Esophagus muscularis mucosa (tissue), 4 donors: ENCODE measurements around the gene GLI3. TPM values are rescaled to one million over a fixed set of nuclear protein-coding genes. Genes with fewer than 3 reads are reported as not detected.

Experiments
- DNase-seq: peaks from one replicate; pipeline ENCODE4 v3.0.0-alpha.2; 2017; ENCODE audit errors: extremely low spot score
- H3K27ac ChIP-seq, 4 donors: fragments of 200-600 bp; sonication (generic); replicated peaks in 1 of 4; 1 replicate in 3 of 4; 2 replicates in 1 of 4; pipeline ENCODE4 v1.5.1; 2016 to 2019; ENCODE audit warnings: mild to moderate bottlenecking in 1 of 4
- H3K27me3 ChIP-seq, 4 donors: fragments of 200-600 bp; sonication (generic); one replicate each; pipeline versions ENCODE4 v1.5.1 to v1.6.0; 2016 to 2019
- H3K36me3 ChIP-seq, 4 donors: fragments of 200-600 bp; sonication (generic); one replicate each; pipeline ENCODE4 v1.5.1; 2016 to 2019
- H3K4me1 ChIP-seq, 4 donors: fragments of 200-600 bp; sonication (generic); one replicate each; pipeline ENCODE4 v1.5.1; 2016 to 2019
- H3K4me3 ChIP-seq, 4 donors: fragments of 200-600 bp; sonication (generic); 1 replicate in 2 of 4; 2 replicates in 2 of 4; pipeline ENCODE4 v1.5.1; 2016 to 2019; ENCODE audit warnings: mild to moderate bottlenecking in 4 of 4, moderate library complexity in 1 of 4
- H3K9me3 ChIP-seq, 4 donors: fragments of 200-600 bp; sonication (generic); 1 replicate in 3 of 4; 2 replicates in 1 of 4; pipeline ENCODE4 v1.5.1; 2016 to 2019
- EP300 ChIP-seq: sonication (generic); formaldehyde crosslinking; IDR thresholded peaks from one replicate; pipeline ENCODE4 v1.6.1; 2017; ENCODE audit warnings: antibody characterized with exemption
- POLR2A ChIP-seq: fragments of 450-650 bp; IDR thresholded peaks from one replicate; pipeline ENCODE4 v1.6.1; 2017; ENCODE audit warnings: antibody characterized with exemption, moderate library complexity, mild to moderate bottlenecking, low read depth
- POLR2AphosphoS5 ChIP-seq, 2 donors: sonication (generic); formaldehyde crosslinking; IDR thresholded peaks; one replicate each; pipeline ENCODE4 v1.6.1; 2017; ENCODE audit warnings: antibody characterized with exemption in 2 of 2
- WGBS: methylation state at CpG from one replicate; pipeline ENCODE4 v1.1.5; 2018; 5-methylcytosine and 5-hydroxymethylcytosine counted together
- intact Hi-C: fragments of 100-400 bp; cut with DNase I; formaldehyde crosslinking; loops from one replicate; pipeline ENCODE4 v1.15.1; 2023
- total RNA-seq, 4 donors: library from RNA; depleted of rRNA; stranded (reverse); fragments of >200 nt; gene quantifications; one replicate each; pipeline versions ENCODE4 v1.1.0 to v1.2.1, GENCODE V29; 2016
- TF ChIP-seq, protein P1 (sequence below), 3 experiments: fragments of 200-600 bp in 2 of 3; fragments of 450-650 bp in 1 of 3; sonication (generic) in 2 of 3; IDR thresholded peaks; one replicate each; pipeline ENCODE4 v1.5.1; 2017 to 2019; ENCODE audit warnings: antibody characterized with exemption in 3 of 3, mild to moderate bottlenecking in 2 of 3, moderate library complexity in 1 of 3

GLI3 gene
- total RNA-seq, 4 donors from 2014 or later: 11.7 to 17.8 (median 13.3) TPM

- Histone ChIP-seq H3K27me3 (no peaks in the 10 kb centered on the region), H3K36me3 (no peaks in the 10 kb centered on the region), H3K4me1 (no peaks in the 10 kb centered on the region), H3K9me3 (no peaks in the 10 kb centered on the region), H3K4me3 (no peak overlapping the region), H3K27ac (no peak overlapping the region)
- intact Hi-C loops: loop anchor here (10.0 kb wide), 1 partner anchor 182 kb away; no protein-coding TSS in a partner anchor
- TF ChIP-seq POLR2AphosphoS5 (IDR thresholded peaks at IDR 0.05): no peak
- no peak for TF ChIP-seq EP300
- TF ChIP-seq, protein P1, sequence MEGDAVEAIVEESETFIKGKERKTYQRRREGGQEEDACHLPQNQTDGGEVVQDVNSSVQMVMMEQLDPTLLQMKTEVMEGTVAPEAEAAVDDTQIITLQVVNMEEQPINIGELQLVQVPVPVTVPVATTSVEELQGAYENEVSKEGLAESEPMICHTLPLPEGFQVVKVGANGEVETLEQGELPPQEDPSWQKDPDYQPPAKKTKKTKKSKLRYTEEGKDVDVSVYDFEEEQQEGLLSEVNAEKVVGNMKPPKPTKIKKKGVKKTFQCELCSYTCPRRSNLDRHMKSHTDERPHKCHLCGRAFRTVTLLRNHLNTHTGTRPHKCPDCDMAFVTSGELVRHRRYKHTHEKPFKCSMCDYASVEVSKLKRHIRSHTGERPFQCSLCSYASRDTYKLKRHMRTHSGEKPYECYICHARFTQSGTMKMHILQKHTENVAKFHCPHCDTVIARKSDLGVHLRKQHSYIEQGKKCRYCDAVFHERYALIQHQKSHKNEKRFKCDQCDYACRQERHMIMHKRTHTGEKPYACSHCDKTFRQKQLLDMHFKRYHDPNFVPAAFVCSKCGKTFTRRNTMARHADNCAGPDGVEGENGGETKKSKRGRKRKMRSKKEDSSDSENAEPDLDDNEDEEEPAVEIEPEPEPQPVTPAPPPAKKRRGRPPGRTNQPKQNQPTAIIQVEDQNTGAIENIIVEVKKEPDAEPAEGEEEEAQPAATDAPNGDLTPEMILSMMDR (IDR thresholded peaks at IDR 0.05): peak; percentile 12 to 38 (median 20)
- TF ChIP-seq POLR2A: no peak
- 89% methylated on average over 3 of the region's 3 CpGs for WGBS
- DNase-seq: no peak
Measured at GRCh38 chr7:42272793-42273665, 36.0 kb upstream of the GLI3 start.

DNA sequence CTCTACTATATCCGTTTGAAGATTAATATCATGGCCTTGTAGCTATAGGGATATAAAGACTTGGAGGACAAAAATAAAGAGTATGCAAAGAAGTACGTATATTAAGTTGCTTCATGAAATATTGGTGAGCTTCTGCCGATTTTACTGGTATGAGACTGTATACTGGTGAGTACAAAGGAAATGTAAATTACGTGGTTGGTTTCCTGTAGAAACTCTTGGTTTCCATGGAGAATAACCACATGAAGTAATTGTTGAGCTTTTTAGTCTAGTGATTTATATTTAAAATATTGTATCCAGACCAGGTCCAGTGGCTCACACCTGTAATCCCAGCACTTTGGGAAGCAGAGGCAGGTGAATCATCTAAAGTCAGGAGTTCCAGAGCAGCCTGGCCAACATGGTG is 32.2 kb upstream of the GLI3 start:
- Histone ChIP-seq H3K9me3 (no peaks in the 10 kb centered on the region), H3K27me3 (no peaks in the 10 kb centered on the region), H3K27ac (no peak overlapping the region), H3K4me1 (no peaks in the 10 kb centered on the region), H3K36me3 (no peaks in the 10 kb centered on the region), H3K4me3 (no peak overlapping the region)
- DNase-seq: no peak
- TF ChIP-seq EP300 (no peak), POLR2A (no peak), POLR2AphosphoS5 (IDR thresholded peaks at IDR 0.05) (no peak)
- TF ChIP-seq, protein P1 (IDR thresholded peaks at IDR 0.05): no peak
- WGBS: 70% methylated on average over 4 of the region's 4 CpGs
- intact Hi-C loops: no loop called here

DNA sequence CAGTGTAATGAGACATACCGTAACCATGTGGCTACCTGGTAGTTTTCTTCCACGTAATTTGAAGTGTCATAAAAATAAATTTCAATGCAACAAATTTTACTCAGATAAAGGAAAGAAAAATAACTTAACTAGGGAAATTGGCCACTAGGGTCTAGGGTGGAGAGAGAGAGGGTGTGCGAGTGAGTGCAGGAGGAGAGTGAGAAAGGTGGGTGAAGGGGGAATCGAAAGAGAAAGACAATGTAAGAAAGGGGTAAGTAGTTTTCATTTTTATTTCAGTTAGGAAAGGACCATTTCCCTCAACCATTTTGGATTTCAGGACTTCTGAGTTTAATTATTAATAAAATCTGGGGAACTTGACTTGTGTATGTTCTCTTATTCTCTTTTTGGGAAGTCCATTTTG is 27.7 kb upstream of the GLI3 start:
- Histone ChIP-seq H3K27ac (no peak overlapping the region), H3K4me3 (no peak overlapping the region), H3K27me3 (no peaks in the 10 kb centered on the region), H3K36me3 (no peaks in the 10 kb centered on the region), H3K9me3 (no peaks in the 10 kb centered on the region), H3K4me1 (peaks cover 0 to 11% (median 3%) of the 10 kb centered on the region in 4 donors)
- intact Hi-C loops: no loop called here
- 88% methylated on average over 4 of the region's 4 CpGs for WGBS
- DNase-seq: no peak
- no peak for TF ChIP-seq POLR2AphosphoS5 (IDR thresholded peaks at IDR 0.05)
- TF ChIP-seq, protein P1 (IDR thresholded peaks at IDR 0.05): no peak
- no peak for TF ChIP-seq EP300
- TF ChIP-seq POLR2A: no peak

GRCh38 chr7:42263971-42264370 is 27.0 kb upstream of the GLI3 start:
- peaks cover 0 to 11% (median 3%) of the 10 kb centered on the region in 4 donors for H3K4me1 ChIP-seq
- H3K27ac ChIP-seq: no peak overlapping the region
- no peaks in the 10 kb centered on the region for H3K27me3 ChIP-seq
- intact Hi-C loops: no loop called here
- DNase-seq: no peak
- 84% methylated on average over 3 of the region's 4 CpGs for WGBS
- no peak overlapping the region for H3K4me3 ChIP-seq
- H3K36me3 ChIP-seq: no peaks in the 10 kb centered on the region
- TF ChIP-seq, protein P1 (IDR thresholded peaks at IDR 0.05): no peak
- no peak for TF ChIP-seq EP300
- H3K9me3 ChIP-seq: no peaks in the 10 kb centered on the region
